ENCODE measurements around the gene PIWIL4.

DNA sequence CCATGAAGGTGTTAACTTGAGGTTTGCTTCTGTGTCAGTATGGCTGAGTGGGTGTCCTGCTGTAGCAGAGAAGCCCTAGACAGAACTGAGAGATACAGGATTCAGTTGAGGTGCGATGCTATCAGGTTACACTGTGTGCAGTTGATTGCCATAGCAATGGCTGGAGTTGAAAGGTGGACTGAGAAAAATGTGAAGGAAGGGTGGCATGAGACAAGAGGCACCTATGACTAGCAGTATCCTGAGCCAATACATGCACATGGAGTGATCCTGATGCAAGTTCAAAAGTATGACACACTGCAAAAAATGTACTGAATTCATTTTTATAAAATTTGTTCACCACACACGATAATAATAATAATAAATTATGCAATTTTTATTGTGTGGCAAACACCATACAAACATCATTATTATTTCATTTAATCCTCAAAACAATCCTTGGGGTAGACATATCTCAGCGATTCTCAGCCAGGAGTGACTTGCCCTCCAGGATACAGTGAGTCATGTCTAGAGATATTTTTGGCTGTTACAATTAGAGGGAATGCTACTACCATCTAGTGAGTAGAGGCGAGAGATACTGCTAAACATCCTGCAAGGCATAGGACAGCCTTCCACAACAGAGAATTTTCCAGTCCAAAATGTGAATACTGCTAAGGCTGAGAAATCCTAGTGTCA lies 3.9 kb upstream of the PIWIL4 start:
- TF ChIP-seq CTCF (IDR thresholded peaks at IDR 0.05; ENCODE audit: poor library complexity, severe bottlenecking) (no peak), POLR2AphosphoS5 (IDR thresholded peaks at IDR 0.05) (no peak), EZH2 (IDR thresholded peaks at IDR 0.05; ENCODE audit: borderline replicate concordance, insufficient read depth, low read length, poor library complexity, severe bottlenecking) (no peak)
